Stomach (tissue), 9 donors: ENCODE data around the gene TTC7B. TPM values are rescaled to one million over a fixed set of nuclear protein-coding genes. Genes with fewer than 3 reads are reported as not detected.

Source experiments
- DNase-seq, 2 donors: peaks; one replicate each; pipeline versions ENCODE4 v3.0.0 to v3.0.0-alpha.2; 2013 to 2019
- H3K27ac ChIP-seq, 5 donors: fragments of 200-600 bp in 4 of 5; sonication (generic) in 4 of 5; one replicate each; pipeline ENCODE4 v1.5.1; 2013 to 2019; ENCODE audit warnings: mild to moderate bottlenecking in 1 of 5, moderate library complexity in 1 of 5
- H3K27me3 ChIP-seq, 3 donors: fragments of 200-600 bp; sonication (generic); one replicate each; pipeline ENCODE4 v1.5.1; 2017 to 2019; ENCODE audit warnings: mixed run types in 1 of 3
- H3K36me3 ChIP-seq, 4 donors: fragments of 200-600 bp; sonication (generic); 1 replicate in 3 of 4; 2 replicates in 1 of 4; pipeline ENCODE4 v1.5.1; 2016 to 2019
- H3K4me1 ChIP-seq, 4 donors: fragments of 200-600 bp; sonication (generic); one replicate each; pipeline ENCODE4 v1.5.1; 2016 to 2019
- H3K4me3 ChIP-seq, 4 donors: fragments of 200-600 bp; sonication (generic) in 3 of 4; one replicate each; pipeline ENCODE4 v1.5.1; 2016 to 2019; ENCODE audit warnings: mild to moderate bottlenecking in 1 of 4
- H3K9me3 ChIP-seq, 4 donors: fragments of 200-600 bp; sonication (generic); one replicate each; pipeline ENCODE4 v1.5.1; 2016 to 2019
- EP300 ChIP-seq: sonication (generic); formaldehyde crosslinking; IDR thresholded peaks from one replicate; pipeline ENCODE4 v1.6.1; 2017; ENCODE audit warnings: antibody characterized with exemption
- POLR2A ChIP-seq, 4 donors: fragments of 450-650 bp; IDR thresholded peaks; one replicate each; pipeline ENCODE4 v1.6.1; 2016; ENCODE audit warnings: antibody characterized with exemption in 4 of 4, control low read depth in 2 of 4, mild to moderate bottlenecking in 1 of 4, moderate library complexity in 1 of 4
- POLR2AphosphoS5 ChIP-seq, 3 donors: sonication (generic); formaldehyde crosslinking; IDR thresholded peaks; one replicate each; pipeline ENCODE4 v1.6.1; 2016; ENCODE audit warnings: antibody characterized with exemption in 3 of 3
- WGBS, 5 donors: extraction: QIAGEN DNeasy Blood & Tissue Kit in 3 of 5; methylation state at CpG; one replicate each; pipeline versions ENCODE4 v1.1.5 to v1.1.7; 2013 to 2018; 5-methylcytosine and 5-hydroxymethylcytosine counted together
- intact Hi-C: fragments of 100-400 bp; cut with DNase I; formaldehyde crosslinking; loops from one replicate; pipeline ENCODE4 v1.15.1; 2023; ENCODE audit warnings: low total_unique reads
- polyA plus RNA-seq, 3 donors: library from polyadenylated mRNA; stranded (reverse); fragments of 200-250 nt; gene quantifications; one replicate each; pipeline ENCODE4 v1.2.3, GENCODE V29; 2013
- total RNA-seq, 5 donors: library from RNA; depleted of rRNA; stranded (reverse); fragments of >200 nt; gene quantifications; one replicate each; pipeline versions ENCODE4 v1.1.0 to v1.2.3, GENCODE V29; 2014 to 2016
- TF ChIP-seq, protein P1 (sequence below), 7 experiments: fragments of 450-650 bp in 4 of 7; fragments of 200-600 bp in 3 of 7; sonication (generic) in 3 of 7; IDR thresholded peaks; one replicate each; pipeline ENCODE4 v1.5.1; 2016 to 2019; ENCODE audit warnings: antibody characterized with exemption in 7 of 7, control low read depth in 2 of 7, mild to moderate bottlenecking in 1 of 7
- donor health status: healthy with polysubstance abuse.
- donor health status: Bipolar disorder and iron deficiency.
- donor health status: healthy.

The TTC7B gene
- total and polyA plus RNA-seq, 8 donors = 6.8 to 110 (median 17.7) TPM

DNA sequence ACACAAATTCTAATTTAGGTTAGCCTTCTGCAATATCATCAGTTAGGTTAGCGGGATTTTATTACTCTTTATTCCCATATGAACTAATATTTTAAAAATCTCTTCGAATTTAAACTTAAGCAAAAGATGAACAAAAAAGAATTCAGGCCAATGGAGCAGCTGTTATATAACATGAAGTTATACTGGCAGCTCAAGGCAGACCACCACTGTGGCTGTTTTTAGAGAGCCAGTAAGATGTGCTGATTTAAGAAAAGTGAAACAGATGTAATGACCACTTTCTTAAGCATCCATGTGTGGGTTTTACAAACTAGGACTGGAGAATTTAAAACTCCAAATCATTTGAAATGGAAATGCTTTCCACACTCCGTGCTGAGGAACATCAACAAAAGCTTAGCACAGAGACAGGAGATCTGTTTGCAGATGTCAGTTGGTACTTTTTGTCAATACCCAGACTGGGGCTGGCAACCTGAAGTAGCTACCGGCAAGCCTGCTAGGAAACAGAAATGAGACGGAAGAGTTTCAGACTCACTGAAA is 164.9 kb downstream of the TTC7B start:
- Histone ChIP-seq H3K27ac (peak overlapping the region in 1 of 5 donors; percentile 39), H3K36me3 (peaks cover 0 to 30% (median 24%) of the 10 kb centered on the region in 4 donors), H3K27me3 (no peaks in the 10 kb centered on the region), H3K4me1 (peaks cover 0 to 38% (median 15%) of the 10 kb centered on the region in 4 donors), H3K4me3 (no peak overlapping the region), H3K9me3 (no peaks in the 10 kb centered on the region)
- intact Hi-C loops = no loop called here
- DNase-seq = no peak
- no peak for TF ChIP-seq EP300
- TF ChIP-seq POLR2AphosphoS5 (IDR thresholded peaks at IDR 0.05) = no peak
- no peak for TF ChIP-seq POLR2A (IDR thresholded peaks at IDR 0.05)
- WGBS, 5 donors = 57 to 71% (median 68%) methylated on average over 5 of the region's 5 CpGs

DNA sequence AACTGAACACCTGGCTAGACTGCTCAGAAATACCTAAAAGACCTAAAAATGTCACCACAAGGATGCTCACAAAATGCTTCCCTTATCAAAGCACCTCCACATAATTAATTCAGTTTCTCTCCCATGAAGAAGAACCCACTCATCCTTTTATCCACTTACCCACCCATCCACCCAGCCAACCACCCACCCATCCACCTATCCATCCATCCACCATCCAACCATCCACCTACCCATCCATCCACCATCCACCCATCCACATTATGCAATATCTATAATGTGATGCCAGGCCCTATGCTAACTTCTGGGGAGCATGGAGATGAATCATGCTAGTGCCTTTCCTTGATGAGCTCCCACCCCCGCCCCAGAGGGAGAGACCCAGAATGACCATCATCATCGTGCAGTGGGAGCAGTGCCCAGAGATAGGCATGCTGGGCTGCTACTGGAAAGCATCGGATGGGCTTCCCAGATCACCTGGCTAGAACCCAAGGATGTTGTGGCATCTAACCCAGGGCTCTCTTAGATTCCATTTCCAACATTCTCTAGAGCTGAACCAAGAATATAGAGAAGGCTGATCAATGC is 166.6 kb downstream of the TTC7B start:
- 73 to 99% (median 87%) methylated on average over 3 of the region's 3 CpGs for WGBS, 5 donors
- Histone ChIP-seq H3K27me3 (no peaks in the 10 kb centered on the region), H3K4me3 (no peak overlapping the region), H3K36me3 (peaks cover 0 to 34% (median 29%) of the 10 kb centered on the region in 4 donors), H3K4me1 (peaks cover 0 to 47% (median 17%) of the 10 kb centered on the region in 4 donors), H3K9me3 (no peaks in the 10 kb centered on the region), H3K27ac (no peak overlapping the region)
- intact Hi-C loops = no loop called here
- no peak for DNase-seq
- no peak for TF ChIP-seq POLR2AphosphoS5 (IDR thresholded peaks at IDR 0.05)
- TF ChIP-seq, protein P1, sequence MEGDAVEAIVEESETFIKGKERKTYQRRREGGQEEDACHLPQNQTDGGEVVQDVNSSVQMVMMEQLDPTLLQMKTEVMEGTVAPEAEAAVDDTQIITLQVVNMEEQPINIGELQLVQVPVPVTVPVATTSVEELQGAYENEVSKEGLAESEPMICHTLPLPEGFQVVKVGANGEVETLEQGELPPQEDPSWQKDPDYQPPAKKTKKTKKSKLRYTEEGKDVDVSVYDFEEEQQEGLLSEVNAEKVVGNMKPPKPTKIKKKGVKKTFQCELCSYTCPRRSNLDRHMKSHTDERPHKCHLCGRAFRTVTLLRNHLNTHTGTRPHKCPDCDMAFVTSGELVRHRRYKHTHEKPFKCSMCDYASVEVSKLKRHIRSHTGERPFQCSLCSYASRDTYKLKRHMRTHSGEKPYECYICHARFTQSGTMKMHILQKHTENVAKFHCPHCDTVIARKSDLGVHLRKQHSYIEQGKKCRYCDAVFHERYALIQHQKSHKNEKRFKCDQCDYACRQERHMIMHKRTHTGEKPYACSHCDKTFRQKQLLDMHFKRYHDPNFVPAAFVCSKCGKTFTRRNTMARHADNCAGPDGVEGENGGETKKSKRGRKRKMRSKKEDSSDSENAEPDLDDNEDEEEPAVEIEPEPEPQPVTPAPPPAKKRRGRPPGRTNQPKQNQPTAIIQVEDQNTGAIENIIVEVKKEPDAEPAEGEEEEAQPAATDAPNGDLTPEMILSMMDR (IDR thresholded peaks at IDR 0.05) = no peak
- no peak for TF ChIP-seq EP300
- no peak for TF ChIP-seq POLR2A (IDR thresholded peaks at IDR 0.05)

DNA sequence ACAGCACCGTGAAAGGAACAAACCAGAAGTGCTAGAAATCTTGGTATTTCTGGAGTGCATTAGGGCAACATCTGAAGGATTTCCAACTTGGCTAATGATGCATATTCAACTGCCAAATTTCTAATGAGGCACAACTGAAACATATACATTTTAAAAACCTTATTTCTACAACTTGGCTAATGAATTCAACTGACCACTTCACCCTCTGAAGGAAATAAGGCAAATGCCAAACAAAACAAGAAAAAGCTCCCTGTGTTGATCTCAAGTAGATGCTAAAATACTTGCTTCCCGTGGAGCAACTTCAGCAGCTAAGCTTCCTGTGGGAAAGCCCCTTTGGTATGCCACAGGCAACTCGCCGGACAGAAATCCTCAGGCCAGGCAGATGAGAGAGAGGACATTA is 167.1 kb downstream of the TTC7B start:
- Histone ChIP-seq H3K4me3 (no peak overlapping the region), H3K36me3 (peaks cover 0 to 29% (median 26%) of the 10 kb centered on the region in 4 donors), H3K27me3 (no peaks in the 10 kb centered on the region), H3K9me3 (no peaks in the 10 kb centered on the region), H3K4me1 (peaks cover 0 to 49% (median 18%) of the 10 kb centered on the region in 4 donors), H3K27ac (no peak overlapping the region)
- no peak for DNase-seq
- 48 to 73% (median 66%) methylated on average over 4 of the region's 4 CpGs for WGBS, 5 donors
- TF ChIP-seq POLR2A (IDR thresholded peaks at IDR 0.05) = no peak
- TF ChIP-seq, protein P1 (IDR thresholded peaks at IDR 0.05) = no peak
- TF ChIP-seq EP300 = no peak
- TF ChIP-seq POLR2AphosphoS5 (IDR thresholded peaks at IDR 0.05) = no peak
- intact Hi-C loops = no loop called here

DNA sequence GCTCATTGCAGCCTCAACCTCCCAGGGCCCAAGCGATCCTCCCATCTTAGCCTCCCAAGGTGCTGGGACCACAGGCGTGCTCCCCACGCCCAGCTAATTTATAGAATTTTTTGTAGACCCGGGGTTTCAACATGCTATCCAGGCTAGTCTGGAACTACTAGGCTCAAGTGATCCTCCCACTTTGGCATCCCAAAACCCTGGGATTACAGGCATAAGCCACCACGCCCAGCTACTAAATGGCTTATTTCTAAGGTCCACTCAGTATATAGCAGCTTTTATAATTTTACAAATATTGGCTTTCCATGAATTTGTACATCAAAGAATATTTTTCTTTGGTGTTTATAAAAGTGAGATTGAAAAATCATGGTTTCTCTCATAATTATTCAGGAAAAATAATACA is 167.8 kb downstream of the TTC7B start:
- intact Hi-C loops = no loop called here
- H3K4me3 ChIP-seq = no peak overlapping the region

More for the DNA sequence above, 167.8 kb downstream of the TTC7B start:
- H3K36me3 ChIP-seq = peaks cover 0 to 32% (median 26%) of the 10 kb centered on the region in 4 donors
- H3K27me3 ChIP-seq = no peaks in the 10 kb centered on the region
- no peak for DNase-seq
- TF ChIP-seq POLR2AphosphoS5 (IDR thresholded peaks at IDR 0.05) = no peak
- TF ChIP-seq EP300 = no peak
- TF ChIP-seq POLR2A (IDR thresholded peaks at IDR 0.05) = no peak
- TF ChIP-seq, protein P1 (IDR thresholded peaks at IDR 0.05) = no peak
- no peaks in the 10 kb centered on the region for H3K9me3 ChIP-seq
- peaks cover 0 to 49% (median 18%) of the 10 kb centered on the region in 4 donors for H3K4me1 ChIP-seq
- no peak overlapping the region for H3K27ac ChIP-seq
- WGBS, 5 donors = 90 to 95% (median 92%) methylated on average over 5 of the region's 5 CpGs
